Calu3 (cell line): Measurements from ENCODE around the gene ARID1B. TPM values are rescaled to one million over a fixed set of nuclear protein-coding genes. Genes with fewer than 3 reads are reported as not detected.

ENCODE experiments used
- BruUV-seq: library from RNA; stranded (reverse); fragments of 400-500 nt; replicated peaks from 2 replicates; lab custom pipeline; 2021; lab: Mats Ljungman, UMichigan
- CTCF ChIA-PET: fragments of 300-600 bp; sonication (Branson Sonifier 250); formaldehyde crosslinking; loops from one replicate; lab custom pipeline; 2022; ENCODE audit warnings: antibody characterized with exemption; lab: Charles Lee
- DNase-seq: peaks from one replicate; pipeline ENCODE4 v3.0.0; 2022
- H3K27ac Mint-ChIP-seq: one replicate; pipeline ENCODE4 v1.8.0; 2022; ENCODE audit warnings: mixed read lengths; ENCODE audit not compliant: unreplicated experiment
- H3K27me3 Mint-ChIP-seq: one replicate; pipeline ENCODE4 v1.8.0; 2022; ENCODE audit warnings: mixed read lengths; ENCODE audit not compliant: unreplicated experiment
- H3K36me3 Mint-ChIP-seq: one replicate; pipeline ENCODE4 v1.8.0; 2022; ENCODE audit warnings: mild to moderate bottlenecking, moderate library complexity, mixed read lengths; ENCODE audit not compliant: insufficient read depth, unreplicated experiment
- H3K4me1 Mint-ChIP-seq: one replicate; pipeline ENCODE4 v1.8.0; 2022; ENCODE audit warnings: mild to moderate bottlenecking, low read depth, mixed read lengths; ENCODE audit not compliant: unreplicated experiment
- H3K4me3 Mint-ChIP-seq: one replicate; pipeline ENCODE4 v1.8.0; 2022; ENCODE audit warnings: mild to moderate bottlenecking, low read depth, moderate library complexity, mixed read lengths; ENCODE audit not compliant: unreplicated experiment
- H3K9me3 Mint-ChIP-seq: one replicate; pipeline ENCODE4 v1.8.0; 2022; ENCODE audit warnings: low read depth, mixed read lengths; ENCODE audit not compliant: unreplicated experiment
- CTCF ChIP-seq: fragments of 200-600 bp; IDR thresholded peaks from one replicate; pipeline ENCODE4 v1.8.0; 2022; ENCODE audit warnings: antibody characterized with exemption; ENCODE audit not compliant: unreplicated experiment
- intact Hi-C: fragments of 100-400 bp; cut with micrococcal nuclease; formaldehyde crosslinking; loops from one replicate; pipeline ENCODE4 v1.10.0; 2022; ENCODE audit not compliant: unreplicated experiment
- total RNA-seq: library from RNA; stranded (reverse); gene quantifications from 2 replicates; pipeline ENCODE4 v1.2.3, GENCODE V29; 2022

ARID1B gene
- total RNA-seq, 1 experiment from 2014 or later, result 53.5 TPM

- intact Hi-C loops, result no loop called here
- H3K27me3 Mint-ChIP-seq, result no peaks in the 10 kb centered on the region
- CTCF ChIA-PET, result interaction anchor here (0.6 kb wide), 1 partner anchor 13 kb away, joined by 5 read pairs; no protein-coding TSS in a partner anchor
- no peak overlapping the region for H3K27ac Mint-ChIP-seq
- no peak for DNase-seq
- no peaks in the 10 kb centered on the region for H3K9me3 Mint-ChIP-seq
- no peaks in the 10 kb centered on the region for H3K36me3 Mint-ChIP-seq
- H3K4me1 Mint-ChIP-seq, result no peaks in the 10 kb centered on the region
- no peak overlapping the region for H3K4me3 Mint-ChIP-seq
- BruUV-seq, result no TSS peak
- no peak for TF ChIP-seq CTCF
These were observed 278.7 kb downstream of the ARID1B start for GRCh38 chr6:157055863-157056262.

DNA sequence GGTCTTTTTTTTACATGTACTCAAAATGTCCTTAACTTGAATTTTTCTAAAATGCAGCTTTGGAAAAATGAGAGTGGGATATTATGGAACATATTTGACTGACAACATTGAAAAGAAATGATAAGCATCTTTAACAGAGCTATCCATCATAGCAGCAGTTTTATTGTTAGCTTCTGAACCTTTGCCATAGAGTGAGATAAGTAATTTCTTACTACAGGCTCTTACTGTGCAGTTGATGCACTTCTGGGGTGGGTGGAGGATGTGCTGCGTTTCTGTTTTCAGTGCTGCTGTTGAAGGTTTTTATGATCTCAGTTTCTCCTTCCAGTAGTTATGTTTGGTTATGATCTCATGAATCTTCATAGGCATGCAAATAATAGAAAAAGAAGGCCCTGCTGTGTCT lies 279.1 kb downstream of the ARID1B start:
- no TSS peak for BruUV-seq
- Mint-ChIP-seq H3K36me3 (no peaks in the 10 kb centered on the region), H3K4me3 (no peak overlapping the region), H3K4me1 (no peaks in the 10 kb centered on the region), H3K27ac (no peak overlapping the region), H3K9me3 (no peaks in the 10 kb centered on the region), H3K27me3 (no peaks in the 10 kb centered on the region)
- CTCF ChIA-PET, result interaction anchor here (0.6 kb wide), 1 partner anchor 14 kb away, joined by 5 read pairs; no protein-coding TSS in a partner anchor
- DNase-seq, result no peak
- intact Hi-C loops, result no loop called here
- TF ChIP-seq CTCF, result no peak

DNA sequence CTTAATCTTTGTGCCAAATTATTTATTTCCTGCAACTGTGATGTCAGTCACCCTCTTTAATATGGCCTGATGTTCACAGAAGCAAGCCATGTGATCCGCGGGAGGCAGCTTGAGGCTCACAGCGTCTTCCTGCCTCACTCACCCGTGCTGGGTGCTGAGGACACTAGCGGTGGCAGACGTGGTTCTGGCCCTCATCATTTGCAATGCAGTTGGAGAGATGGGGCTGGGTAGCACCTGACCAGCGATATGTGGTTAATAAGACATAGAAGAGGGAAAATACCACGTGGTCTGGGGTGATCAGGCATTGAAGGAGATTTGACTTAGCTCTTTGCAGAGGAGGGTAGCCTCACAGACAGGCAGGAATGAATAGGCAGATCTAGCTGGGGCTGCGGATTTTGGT lies 281.4 kb downstream of the ARID1B start:
- no peaks in the 10 kb centered on the region for H3K27me3 Mint-ChIP-seq
- intact Hi-C loops, result no loop called here
- H3K27ac Mint-ChIP-seq, result no peak overlapping the region
- no peak overlapping the region for H3K4me3 Mint-ChIP-seq
- no peaks in the 10 kb centered on the region for H3K36me3 Mint-ChIP-seq
- no peak for TF ChIP-seq CTCF
- no peak for DNase-seq
- CTCF ChIA-PET, result no interaction called here
- BruUV-seq, result no TSS peak
- no peaks in the 10 kb centered on the region for H3K9me3 Mint-ChIP-seq
- peaks cover 6% of the 10 kb centered on the region for H3K4me1 Mint-ChIP-seq

- Mint-ChIP-seq H3K36me3 (no peaks in the 10 kb centered on the region), H3K27ac (no peak overlapping the region), H3K4me1 (peaks cover 8% of the 10 kb centered on the region), H3K27me3 (no peaks in the 10 kb centered on the region), H3K9me3 (no peaks in the 10 kb centered on the region), H3K4me3 (no peak overlapping the region)
- intact Hi-C loops, result no loop called here
- TF ChIP-seq CTCF, result no peak
- no peak for DNase-seq
- CTCF ChIA-PET, result interaction anchor here (1.1 kb wide), 1 partner anchor 9 kb away, joined by 4 read pairs; no protein-coding TSS in a partner anchor
- no TSS peak for BruUV-seq
These were observed 282.6 kb downstream of the ARID1B start for GRCh38 chr6:157059781-157060180.
